ENCODE results near the gene ACOT7. TPM values are rescaled to one million over a fixed set of nuclear protein-coding genes. Genes with fewer than 3 reads are reported as not detected.

The ACOT7 gene
- total RNA-seq, 1 experiment from 2014 or later: 36.2 TPM

DNA sequence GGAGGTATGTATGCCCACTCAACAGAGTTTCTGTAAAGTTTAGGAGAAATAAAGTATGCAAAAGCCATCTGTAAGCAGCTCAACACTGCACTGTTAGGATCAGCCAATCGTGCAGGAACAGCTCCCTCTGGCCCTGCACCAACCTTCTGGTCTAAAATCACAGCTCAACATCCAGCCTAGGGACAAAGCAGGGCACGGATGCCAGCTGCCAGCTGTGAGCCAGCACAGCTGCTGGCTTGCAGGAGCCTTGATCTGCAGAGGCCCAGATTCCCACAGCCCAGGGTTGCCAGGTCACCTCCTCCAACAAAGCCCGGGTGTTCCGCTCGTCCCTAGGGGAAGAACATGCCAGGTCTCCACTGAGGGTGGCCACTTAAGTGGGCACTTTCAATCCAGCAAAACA is 8.6 kb downstream of the ACOT7 start:
- Mint-ChIP-seq H3K36me3 (ENCODE audit: insufficient read depth, unreplicated experiment) (peaks cover 5% of the 10 kb centered on the region), H3K9me3 (ENCODE audit: low read depth, unreplicated experiment) (no peaks in the 10 kb centered on the region), H3K27me3 (ENCODE audit: unreplicated experiment) (no peaks in the 10 kb centered on the region), H3K27ac (ENCODE audit: unreplicated experiment) (no peak overlapping the region), H3K4me1 (ENCODE audit: low read depth, unreplicated experiment) (peaks cover 19% of the 10 kb centered on the region), H3K4me3 (ENCODE audit: low read depth, unreplicated experiment) (no peak overlapping the region)
- no peak for DNase-seq
- no TSS peak for BruUV-seq (replicated peaks)
- intact Hi-C loops (cut with micrococcal nuclease; ENCODE audit: unreplicated experiment): no loop called here
- TF ChIP-seq, protein P1, sequence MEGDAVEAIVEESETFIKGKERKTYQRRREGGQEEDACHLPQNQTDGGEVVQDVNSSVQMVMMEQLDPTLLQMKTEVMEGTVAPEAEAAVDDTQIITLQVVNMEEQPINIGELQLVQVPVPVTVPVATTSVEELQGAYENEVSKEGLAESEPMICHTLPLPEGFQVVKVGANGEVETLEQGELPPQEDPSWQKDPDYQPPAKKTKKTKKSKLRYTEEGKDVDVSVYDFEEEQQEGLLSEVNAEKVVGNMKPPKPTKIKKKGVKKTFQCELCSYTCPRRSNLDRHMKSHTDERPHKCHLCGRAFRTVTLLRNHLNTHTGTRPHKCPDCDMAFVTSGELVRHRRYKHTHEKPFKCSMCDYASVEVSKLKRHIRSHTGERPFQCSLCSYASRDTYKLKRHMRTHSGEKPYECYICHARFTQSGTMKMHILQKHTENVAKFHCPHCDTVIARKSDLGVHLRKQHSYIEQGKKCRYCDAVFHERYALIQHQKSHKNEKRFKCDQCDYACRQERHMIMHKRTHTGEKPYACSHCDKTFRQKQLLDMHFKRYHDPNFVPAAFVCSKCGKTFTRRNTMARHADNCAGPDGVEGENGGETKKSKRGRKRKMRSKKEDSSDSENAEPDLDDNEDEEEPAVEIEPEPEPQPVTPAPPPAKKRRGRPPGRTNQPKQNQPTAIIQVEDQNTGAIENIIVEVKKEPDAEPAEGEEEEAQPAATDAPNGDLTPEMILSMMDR (IDR thresholded peaks at IDR 0.05; ENCODE audit: unreplicated experiment): no peak
- CTCF ChIA-PET: no interaction called here

DNA sequence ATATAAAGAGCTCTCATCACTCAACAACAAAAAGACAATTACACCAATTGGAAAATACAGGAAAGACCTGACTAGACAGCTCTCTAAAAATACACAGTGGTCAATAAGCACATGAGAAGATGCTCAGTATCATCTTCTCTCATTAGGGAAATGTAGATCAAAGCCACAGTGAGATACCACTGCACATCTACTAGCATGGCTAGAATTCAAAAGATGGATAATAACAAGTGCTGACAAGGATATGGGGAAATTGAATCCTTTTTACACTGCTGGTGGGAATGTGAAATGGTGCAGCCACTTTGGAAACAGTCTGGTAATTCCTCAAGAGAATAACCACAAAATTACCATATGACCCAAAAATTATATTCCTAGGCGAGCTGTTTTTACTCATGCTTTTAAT is 9.4 kb downstream of the ACOT7 start:
- BruUV-seq (replicated peaks): no TSS peak
- no peak overlapping the region for H3K4me3 Mint-ChIP-seq (ENCODE audit: low read depth, unreplicated experiment)
- H3K27ac Mint-ChIP-seq (ENCODE audit: unreplicated experiment): no peak overlapping the region
- no peak for DNase-seq
- H3K4me1 Mint-ChIP-seq (ENCODE audit: low read depth, unreplicated experiment): peaks cover 19% of the 10 kb centered on the region
- intact Hi-C loops (cut with micrococcal nuclease; ENCODE audit: unreplicated experiment): no loop called here
- H3K27me3 Mint-ChIP-seq (ENCODE audit: unreplicated experiment): no peaks in the 10 kb centered on the region
- H3K9me3 Mint-ChIP-seq (ENCODE audit: low read depth, unreplicated experiment): no peaks in the 10 kb centered on the region
- H3K36me3 Mint-ChIP-seq (ENCODE audit: insufficient read depth, unreplicated experiment): peaks cover 5% of the 10 kb centered on the region
- TF ChIP-seq, protein P1 (IDR thresholded peaks at IDR 0.05; ENCODE audit: unreplicated experiment): no peak
- CTCF ChIA-PET: no interaction called here

DNA sequence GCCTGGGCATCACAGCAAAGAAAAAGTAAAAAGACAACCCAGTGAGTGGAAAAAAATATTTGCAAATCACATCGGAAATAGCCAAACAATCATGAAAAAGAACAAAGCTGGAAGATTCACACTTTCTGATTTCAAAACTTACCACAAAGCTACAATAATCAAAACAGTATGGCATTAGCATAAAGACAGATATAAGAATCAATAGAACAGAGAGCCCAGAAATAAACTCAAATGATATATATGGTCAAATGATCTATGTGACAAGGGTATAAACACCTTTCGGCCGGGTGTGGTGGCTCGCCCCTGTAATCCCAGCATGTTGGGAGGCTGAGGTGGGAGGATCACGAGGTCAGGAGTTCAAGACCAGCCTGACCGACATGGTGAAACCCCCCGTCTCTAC is 13.5 kb downstream of the ACOT7 start:
- H3K36me3 Mint-ChIP-seq (ENCODE audit: insufficient read depth, unreplicated experiment): peaks cover under 1% of the 10 kb centered on the region
- TF ChIP-seq, protein P1 (IDR thresholded peaks at IDR 0.05; ENCODE audit: unreplicated experiment): no peak
- DNase-seq: no peak
- H3K27me3 Mint-ChIP-seq (ENCODE audit: unreplicated experiment): no peaks in the 10 kb centered on the region
- H3K4me3 Mint-ChIP-seq (ENCODE audit: low read depth, unreplicated experiment): no peak overlapping the region
- no peak overlapping the region for H3K27ac Mint-ChIP-seq (ENCODE audit: unreplicated experiment)
- H3K9me3 Mint-ChIP-seq (ENCODE audit: low read depth, unreplicated experiment): no peaks in the 10 kb centered on the region
- no peaks in the 10 kb centered on the region for H3K4me1 Mint-ChIP-seq (ENCODE audit: low read depth, unreplicated experiment)
- intact Hi-C loops (cut with micrococcal nuclease; ENCODE audit: unreplicated experiment): no loop called here
- CTCF ChIA-PET: no interaction called here
- BruUV-seq (replicated peaks): no TSS peak

DNA sequence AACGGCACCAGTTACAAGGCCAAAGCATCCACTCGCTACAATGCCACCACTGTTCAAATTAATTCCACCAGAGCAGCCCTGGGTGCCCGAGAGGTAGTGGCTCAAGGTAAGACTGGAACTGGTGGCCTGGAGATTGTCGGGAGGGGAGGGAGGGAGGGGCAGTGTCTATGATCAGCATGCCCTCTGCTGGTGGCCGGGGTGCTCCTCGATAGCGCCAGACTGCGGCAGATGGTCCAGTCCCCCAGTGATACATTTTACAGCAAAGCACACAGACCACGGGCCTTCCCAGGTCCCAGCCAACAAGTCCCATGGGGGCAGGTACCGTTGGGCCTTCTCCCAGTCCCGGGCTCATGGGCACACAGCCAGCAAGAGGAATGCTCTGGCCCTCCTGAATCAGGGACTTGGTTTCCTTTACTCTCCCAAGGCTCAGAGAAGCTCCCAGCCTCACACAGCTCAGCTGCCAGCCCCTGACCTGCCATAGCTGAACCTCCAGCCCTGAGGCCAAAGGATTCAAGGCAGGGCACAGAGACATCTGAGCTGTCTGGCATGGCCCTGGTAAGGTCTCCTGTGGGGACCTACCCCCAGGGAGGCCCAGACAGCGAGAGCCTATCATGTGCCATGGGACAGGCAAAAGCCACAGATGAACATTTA is 15.3 kb downstream of the ACOT7 start:
- Mint-ChIP-seq H3K27ac (ENCODE audit: unreplicated experiment) (no peak overlapping the region), H3K4me1 (ENCODE audit: low read depth, unreplicated experiment) (no peaks in the 10 kb centered on the region), H3K36me3 (ENCODE audit: insufficient read depth, unreplicated experiment) (no peaks in the 10 kb centered on the region), H3K27me3 (ENCODE audit: unreplicated experiment) (no peaks in the 10 kb centered on the region), H3K4me3 (ENCODE audit: low read depth, unreplicated experiment) (no peak overlapping the region), H3K9me3 (ENCODE audit: low read depth, unreplicated experiment) (no peaks in the 10 kb centered on the region)
- BruUV-seq (replicated peaks): no TSS peak
- intact Hi-C loops (cut with micrococcal nuclease; ENCODE audit: unreplicated experiment): no loop called here
- CTCF ChIA-PET: no interaction called here
- TF ChIP-seq, protein P1 (IDR thresholded peaks at IDR 0.05; ENCODE audit: unreplicated experiment): no peak
- DNase-seq: no peak
